WTC11 (cell line): ENCODE data around the gene NCKAP5. TPM values are rescaled to one million over a fixed set of nuclear protein-coding genes. Genes with fewer than 3 reads are reported as not detected.

Source experiments
- ATAC-seq: fragments of 200-7000 bp; cut with Tn5 transposase; 2 replicates; pipeline ENCODE4 v1.10.0; 2021; ENCODE audit warnings: mild to moderate bottlenecking, moderate library complexity
- CTCF ChIA-PET: fragments of 300-600 bp; sonication (Branson Sonifier 250); formaldehyde crosslinking; loops from one replicate; lab custom pipeline; 2021; ENCODE audit warnings: antibody characterized with exemption; lab: Charles Lee
- POLR2A ChIA-PET: fragments of 350-600 bp; sonication (Branson Sonifier 250); formaldehyde crosslinking; loops from one replicate; lab custom pipeline; 2021; ENCODE audit warnings: antibody characterized with exemption; lab: Charles Lee
- DNase-seq: peaks from one replicate; pipeline ENCODE4 v3.0.0; 2021; ENCODE audit warnings: low spot score
- H3K27ac Mint-ChIP-seq: 2 replicates; pipeline ENCODE4 v1.8.0; 2021; ENCODE audit warnings: mixed read lengths
- H3K27me3 Mint-ChIP-seq: 2 replicates; pipeline ENCODE4 v1.8.0; 2021; ENCODE audit warnings: low read depth, mild to moderate bottlenecking, moderate library complexity, mixed read lengths
- H3K36me3 Mint-ChIP-seq: 2 replicates; pipeline ENCODE4 v1.8.0; 2021; ENCODE audit warnings: mixed read lengths
- H3K4me1 Mint-ChIP-seq: 2 replicates; pipeline ENCODE4 v1.8.0; 2022; ENCODE audit warnings: mixed read lengths
- H3K4me3 Mint-ChIP-seq: 2 replicates; pipeline ENCODE4 v1.8.0; 2021; ENCODE audit warnings: mild to moderate bottlenecking, moderate library complexity, mixed read lengths
- H3K9me3 Mint-ChIP-seq: 2 replicates; pipeline ENCODE4 v1.8.0; 2021; ENCODE audit warnings: mixed read lengths
- CBFB ChIP-seq: sonication (generic); formaldehyde crosslinking; IDR thresholded peaks from 2 replicates; pipeline ENCODE4 v1.8.1; 2022; ENCODE audit warnings: mild to moderate bottlenecking, low read depth, missing genetic modification reagents
- ETV6 ChIP-seq: sonication (generic); formaldehyde crosslinking; IDR thresholded peaks from 2 replicates; pipeline ENCODE4 v1.8.1; 2022; ENCODE audit warnings: mild to moderate bottlenecking, missing genetic modification reagents
- JAZF1 ChIP-seq: fragments of 250-450 bp; sonication (Bioruptor Pico); IDR thresholded peaks from 2 replicates; pipeline ENCODE4 v1.9.0; 2021; ENCODE audit warnings: moderate library complexity, mild to moderate bottlenecking, inconsistent platforms
- NR1H2 ChIP-seq: sonication (generic); formaldehyde crosslinking; IDR thresholded peaks from 2 replicates; pipeline ENCODE4 v1.9.0; 2021; ENCODE audit warnings: mild to moderate bottlenecking, moderate library complexity, missing genetic modification reagents
- NR3C1 ChIP-seq: sonication (generic); formaldehyde crosslinking; conservative IDR thresholded peaks from 2 replicates; pipeline ENCODE4 v1.8.1; 2023; ENCODE audit warnings: low read depth, mild to moderate bottlenecking, missing genetic modification reagents
- PRRX2 ChIP-seq: fragments of 250-450 bp; sonication (Bioruptor Pico); IDR thresholded peaks from 2 replicates; pipeline ENCODE4 v1.8.0; 2021; ENCODE audit warnings: mild to moderate bottlenecking
- TCF7 ChIP-seq: sonication (generic); formaldehyde crosslinking; IDR thresholded peaks from 2 replicates; pipeline ENCODE4 v1.8.0; 2022; ENCODE audit warnings: mild to moderate bottlenecking, low read depth, missing genetic modification reagents, moderate library complexity
- ZNF396 ChIP-seq: fragments of 250-450 bp; sonication (Bioruptor Pico); IDR thresholded peaks from 2 replicates; pipeline ENCODE4 v1.8.0; 2021; ENCODE audit warnings: mild to moderate bottlenecking, moderate library complexity, borderline replicate concordance
- ZNF671 ChIP-seq: fragments of 250-450 bp; sonication (Bioruptor Pico); IDR thresholded peaks from 2 replicates; pipeline ENCODE4 v1.8.0; 2021; ENCODE audit warnings: mild to moderate bottlenecking
- total RNA-seq: library from RNA; stranded (reverse); gene quantifications from 3 replicates; pipeline ENCODE4 v1.2.3, GENCODE V29; 2021
- TF ChIP-seq, protein P1 (sequence below): fragments of 250-450 bp; sonication (Bioruptor Pico); IDR thresholded peaks from 2 replicates; pipeline ENCODE4 v1.9.0; 2021; ENCODE audit warnings: mild to moderate bottlenecking, borderline replicate concordance
- TF ChIP-seq, protein P2 (sequence below): sonication (generic); formaldehyde crosslinking; conservative IDR thresholded peaks from 2 replicates; pipeline ENCODE4 v1.8.1; 2022; ENCODE audit warnings: mild to moderate bottlenecking, missing genetic modification reagents
- TF ChIP-seq, protein P3 (sequence below): fragments of 250-450 bp; sonication (Bioruptor Pico); conservative IDR thresholded peaks from 2 replicates; pipeline ENCODE4 v1.9.0; 2021; ENCODE audit warnings: mild to moderate bottlenecking
- TF ChIP-seq, protein P4 (sequence below): sonication (generic); formaldehyde crosslinking; IDR thresholded peaks from 2 replicates; pipeline ENCODE4 v1.8.1; 2022; ENCODE audit warnings: missing genetic modification reagents, borderline replicate concordance
- TF ChIP-seq, protein P5 (sequence below): sonication (generic); formaldehyde crosslinking; IDR thresholded peaks from 2 replicates; pipeline ENCODE4 v1.8.1; 2023; ENCODE audit warnings: mild to moderate bottlenecking, missing genetic modification reagents, borderline replicate concordance

Gene NCKAP5
- total RNA-seq, 1 experiment from 2014 or later = 0.55 TPM

DNA sequence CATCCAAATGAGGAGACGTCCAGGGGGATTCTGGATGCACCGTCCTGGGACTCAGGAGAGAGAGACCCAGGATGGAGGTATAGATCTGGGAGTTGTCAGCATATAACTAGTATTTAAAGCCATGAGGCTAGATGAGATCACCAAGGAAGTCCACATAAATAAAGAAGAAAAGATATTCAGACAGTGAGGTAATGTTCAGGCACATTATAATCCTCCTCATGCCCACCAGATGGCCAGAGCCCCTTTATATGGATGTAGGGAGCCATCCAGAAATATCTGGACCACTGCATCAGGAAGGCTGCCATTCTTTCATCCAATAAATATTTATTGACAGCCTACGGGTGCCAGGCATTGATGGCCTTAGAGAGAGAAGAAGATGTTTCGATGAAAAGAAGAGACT lies 21.2 kb upstream of the NCKAP5 start (continued):
- TF ChIP-seq, protein P1, sequence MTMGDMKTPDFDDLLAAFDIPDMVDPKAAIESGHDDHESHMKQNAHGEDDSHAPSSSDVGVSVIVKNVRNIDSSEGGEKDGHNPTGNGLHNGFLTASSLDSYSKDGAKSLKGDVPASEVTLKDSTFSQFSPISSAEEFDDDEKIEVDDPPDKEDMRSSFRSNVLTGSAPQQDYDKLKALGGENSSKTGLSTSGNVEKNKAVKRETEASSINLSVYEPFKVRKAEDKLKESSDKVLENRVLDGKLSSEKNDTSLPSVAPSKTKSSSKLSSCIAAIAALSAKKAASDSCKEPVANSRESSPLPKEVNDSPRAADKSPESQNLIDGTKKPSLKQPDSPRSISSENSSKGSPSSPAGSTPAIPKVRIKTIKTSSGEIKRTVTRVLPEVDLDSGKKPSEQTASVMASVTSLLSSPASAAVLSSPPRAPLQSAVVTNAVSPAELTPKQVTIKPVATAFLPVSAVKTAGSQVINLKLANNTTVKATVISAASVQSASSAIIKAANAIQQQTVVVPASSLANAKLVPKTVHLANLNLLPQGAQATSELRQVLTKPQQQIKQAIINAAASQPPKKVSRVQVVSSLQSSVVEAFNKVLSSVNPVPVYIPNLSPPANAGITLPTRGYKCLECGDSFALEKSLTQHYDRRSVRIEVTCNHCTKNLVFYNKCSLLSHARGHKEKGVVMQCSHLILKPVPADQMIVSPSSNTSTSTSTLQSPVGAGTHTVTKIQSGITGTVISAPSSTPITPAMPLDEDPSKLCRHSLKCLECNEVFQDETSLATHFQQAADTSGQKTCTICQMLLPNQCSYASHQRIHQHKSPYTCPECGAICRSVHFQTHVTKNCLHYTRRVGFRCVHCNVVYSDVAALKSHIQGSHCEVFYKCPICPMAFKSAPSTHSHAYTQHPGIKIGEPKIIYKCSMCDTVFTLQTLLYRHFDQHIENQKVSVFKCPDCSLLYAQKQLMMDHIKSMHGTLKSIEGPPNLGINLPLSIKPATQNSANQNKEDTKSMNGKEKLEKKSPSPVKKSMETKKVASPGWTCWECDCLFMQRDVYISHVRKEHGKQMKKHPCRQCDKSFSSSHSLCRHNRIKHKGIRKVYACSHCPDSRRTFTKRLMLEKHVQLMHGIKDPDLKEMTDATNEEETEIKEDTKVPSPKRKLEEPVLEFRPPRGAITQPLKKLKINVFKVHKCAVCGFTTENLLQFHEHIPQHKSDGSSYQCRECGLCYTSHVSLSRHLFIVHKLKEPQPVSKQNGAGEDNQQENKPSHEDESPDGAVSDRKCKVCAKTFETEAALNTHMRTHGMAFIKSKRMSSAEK (CRISPR knock-in tag) = no peak
- no peak for TF ChIP-seq ZNF396 (CRISPR knock-in tag)

DNA sequence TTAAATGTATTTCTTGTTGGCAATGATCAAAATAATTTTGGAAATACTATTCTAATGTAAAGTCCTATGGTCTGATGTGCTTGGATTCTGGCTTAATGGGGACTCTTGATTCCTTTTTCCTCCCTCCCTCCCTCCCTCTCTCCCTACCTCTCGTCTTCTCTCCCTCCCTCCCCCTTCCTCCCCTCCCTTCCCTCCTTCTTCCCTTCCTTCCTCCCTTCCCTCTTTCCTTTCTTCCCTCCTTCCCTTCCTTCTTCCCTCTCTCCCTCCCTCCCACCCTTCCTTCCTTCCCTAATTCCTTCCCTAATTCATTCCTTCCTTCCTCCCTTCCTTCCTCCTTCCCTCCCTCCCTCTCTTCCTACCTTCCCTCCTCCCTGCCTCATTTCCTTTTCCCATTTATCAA lies 19.9 kb upstream of the NCKAP5 start:
- no peak overlapping the region for H3K27ac Mint-ChIP-seq
- no peak for ATAC-seq
- no peaks in the 10 kb centered on the region; the same call in none of the 2 replicates for H3K27me3 Mint-ChIP-seq

DNA sequence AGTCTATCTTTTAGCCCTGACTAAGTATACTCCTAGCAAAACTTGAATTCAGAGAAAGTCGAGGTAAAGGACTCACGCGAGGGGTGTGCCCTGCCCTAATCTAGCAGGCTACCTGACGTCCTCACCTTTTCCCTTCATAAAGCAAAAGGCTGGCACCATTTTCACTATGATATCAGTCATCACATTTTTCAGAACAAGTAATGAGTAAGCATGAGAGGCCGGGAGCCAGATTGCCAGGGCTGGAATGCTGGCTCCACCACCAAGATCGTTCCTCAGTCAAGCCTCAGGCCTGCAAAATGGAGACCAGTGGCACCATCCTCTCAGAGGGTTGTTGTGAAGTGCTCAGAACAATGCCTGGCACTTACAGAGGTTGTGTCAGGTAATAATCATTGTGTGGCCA lies 18.7 kb upstream of the NCKAP5 start:
- Mint-ChIP-seq H3K9me3 (no peaks in the 10 kb centered on the region), H3K36me3 (no peaks in the 10 kb centered on the region), H3K4me3 (no peak overlapping the region), H3K27me3 (no peaks in the 10 kb centered on the region; the same call in none of the 2 replicates), H3K4me1 (peaks cover 4% of the 10 kb centered on the region; the same call in 1 of the 2 replicates), H3K27ac (no peak overlapping the region)
- ATAC-seq = no peak
- CTCF ChIA-PET = no interaction called here
- no peak for DNase-seq
- POLR2A ChIA-PET = no interaction called here
- TF ChIP-seq JAZF1 (CRISPR knock-in tag) = no peak
- TF ChIP-seq PRRX2 (CRISPR knock-in tag) = no peak
- TF ChIP-seq ZNF671 (CRISPR knock-in tag) = no peak
- TF ChIP-seq ETV6 (CRISPR knock-in tag) = no peak
- no peak for TF ChIP-seq NR1H2 (CRISPR knock-in tag)
- TF ChIP-seq, protein P2, sequence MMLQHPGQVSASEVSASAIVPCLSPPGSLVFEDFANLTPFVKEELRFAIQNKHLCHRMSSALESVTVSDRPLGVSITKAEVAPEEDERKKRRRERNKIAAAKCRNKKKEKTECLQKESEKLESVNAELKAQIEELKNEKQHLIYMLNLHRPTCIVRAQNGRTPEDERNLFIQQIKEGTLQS (CRISPR knock-in tag) = no peak
- no peak for TF ChIP-seq NR3C1 (CRISPR knock-in tag)
- TF ChIP-seq, protein P3, sequence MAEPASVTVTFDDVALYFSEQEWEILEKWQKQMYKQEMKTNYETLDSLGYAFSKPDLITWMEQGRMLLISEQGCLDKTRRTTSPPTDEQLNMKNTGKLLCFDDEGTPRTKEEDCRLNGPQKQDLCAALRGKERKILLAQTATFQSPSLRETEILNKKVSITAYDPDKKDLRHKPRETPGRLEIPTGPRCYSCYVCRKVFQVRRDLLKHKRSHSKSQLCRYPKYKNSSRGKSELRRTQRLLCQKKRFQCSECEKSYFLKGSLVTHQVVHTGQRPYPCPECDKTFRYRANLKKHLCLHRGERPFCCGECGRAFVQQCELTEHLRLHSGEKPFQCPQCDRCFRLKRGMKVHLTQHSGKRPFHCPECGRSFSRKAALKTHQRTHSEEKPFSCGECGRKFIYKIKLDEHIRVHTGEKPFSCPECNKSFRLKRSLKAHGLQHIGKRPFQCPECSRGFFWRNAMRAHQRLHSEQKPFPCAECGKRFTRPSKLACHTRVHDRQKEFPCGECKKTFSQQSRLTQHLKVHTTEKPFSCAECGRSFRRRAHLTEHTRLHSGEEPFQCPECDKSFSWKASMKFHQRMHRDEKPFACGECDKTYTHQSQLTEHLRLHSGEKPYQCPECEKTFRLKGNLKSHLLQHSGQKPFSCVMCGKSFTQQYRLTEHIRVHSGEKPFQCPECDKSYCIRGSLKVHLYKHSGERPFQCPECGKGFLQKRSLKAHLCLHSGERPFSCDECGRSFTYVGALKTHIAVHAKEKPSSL (CRISPR knock-in tag) = no peak
- TF ChIP-seq TCF7 (CRISPR knock-in tag) = no peak
- TF ChIP-seq CBFB = no peak

More for the DNA sequence above, 19.9 kb upstream of the NCKAP5 start:
- TF ChIP-seq, protein P4, sequence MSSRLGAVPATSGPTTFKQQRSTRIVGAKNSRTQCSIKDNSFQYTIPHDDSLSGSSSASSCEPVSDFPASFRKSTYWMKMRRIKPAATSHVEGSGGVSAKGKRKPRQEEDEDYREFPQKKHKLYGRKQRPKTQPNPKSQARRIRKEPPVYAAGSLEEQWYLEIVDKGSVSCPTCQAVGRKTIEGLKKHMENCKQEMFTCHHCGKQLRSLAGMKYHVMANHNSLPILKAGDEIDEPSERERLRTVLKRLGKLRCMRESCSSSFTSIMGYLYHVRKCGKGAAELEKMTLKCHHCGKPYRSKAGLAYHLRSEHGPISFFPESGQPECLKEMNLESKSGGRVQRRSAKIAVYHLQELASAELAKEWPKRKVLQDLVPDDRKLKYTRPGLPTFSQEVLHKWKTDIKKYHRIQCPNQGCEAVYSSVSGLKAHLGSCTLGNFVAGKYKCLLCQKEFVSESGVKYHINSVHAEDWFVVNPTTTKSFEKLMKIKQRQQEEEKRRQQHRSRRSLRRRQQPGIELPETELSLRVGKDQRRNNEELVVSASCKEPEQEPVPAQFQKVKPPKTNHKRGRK = no peak
- TF ChIP-seq, protein P5, sequence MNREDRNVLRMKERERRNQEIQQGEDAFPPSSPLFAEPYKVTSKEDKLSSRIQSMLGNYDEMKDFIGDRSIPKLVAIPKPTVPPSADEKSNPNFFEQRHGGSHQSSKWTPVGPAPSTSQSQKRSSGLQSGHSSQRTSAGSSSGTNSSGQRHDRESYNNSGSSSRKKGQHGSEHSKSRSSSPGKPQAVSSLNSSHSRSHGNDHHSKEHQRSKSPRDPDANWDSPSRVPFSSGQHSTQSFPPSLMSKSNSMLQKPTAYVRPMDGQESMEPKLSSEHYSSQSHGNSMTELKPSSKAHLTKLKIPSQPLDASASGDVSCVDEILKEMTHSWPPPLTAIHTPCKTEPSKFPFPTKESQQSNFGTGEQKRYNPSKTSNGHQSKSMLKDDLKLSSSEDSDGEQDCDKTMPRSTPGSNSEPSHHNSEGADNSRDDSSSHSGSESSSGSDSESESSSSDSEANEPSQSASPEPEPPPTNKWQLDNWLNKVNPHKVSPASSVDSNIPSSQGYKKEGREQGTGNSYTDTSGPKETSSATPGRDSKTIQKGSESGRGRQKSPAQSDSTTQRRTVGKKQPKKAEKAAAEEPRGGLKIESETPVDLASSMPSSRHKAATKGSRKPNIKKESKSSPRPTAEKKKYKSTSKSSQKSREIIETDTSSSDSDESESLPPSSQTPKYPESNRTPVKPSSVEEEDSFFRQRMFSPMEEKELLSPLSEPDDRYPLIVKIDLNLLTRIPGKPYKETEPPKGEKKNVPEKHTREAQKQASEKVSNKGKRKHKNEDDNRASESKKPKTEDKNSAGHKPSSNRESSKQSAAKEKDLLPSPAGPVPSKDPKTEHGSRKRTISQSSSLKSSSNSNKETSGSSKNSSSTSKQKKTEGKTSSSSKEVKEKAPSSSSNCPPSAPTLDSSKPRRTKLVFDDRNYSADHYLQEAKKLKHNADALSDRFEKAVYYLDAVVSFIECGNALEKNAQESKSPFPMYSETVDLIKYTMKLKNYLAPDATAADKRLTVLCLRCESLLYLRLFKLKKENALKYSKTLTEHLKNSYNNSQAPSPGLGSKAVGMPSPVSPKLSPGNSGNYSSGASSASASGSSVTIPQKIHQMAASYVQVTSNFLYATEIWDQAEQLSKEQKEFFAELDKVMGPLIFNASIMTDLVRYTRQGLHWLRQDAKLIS (CRISPR knock-in tag) = no peak
- H3K4me1 Mint-ChIP-seq = peaks cover 4% of the 10 kb centered on the region; the same call in 1 of the 2 replicates
- H3K4me3 Mint-ChIP-seq = no peak overlapping the region
- ChIA-PET CTCF (no interaction called here), POLR2A (no interaction called here)
- no peak for DNase-seq
- no peaks in the 10 kb centered on the region for H3K9me3 Mint-ChIP-seq
- H3K36me3 Mint-ChIP-seq = no peaks in the 10 kb centered on the region
